Astrocyte (in vitro differentiated cells and primary cell): ENCODE data around the gene TPST2. TPM values are rescaled to one million over a fixed set of nuclear protein-coding genes. Genes with fewer than 3 reads are reported as not detected.
A peak's percentile ranks its signal among the peaks of the same experiment; 100 is the strongest.

ENCODE experiments used
- DNase-seq: peaks from one replicate; pipeline ENCODE4 v3.0.0-alpha.2; 2010; ENCODE audit warnings: low read depth
- FAIRE-seq: peaks from 2 replicates; lab custom pipeline; 2011; peaks lifted over from hg19 to GRCh38; lab: Jason Lieb, UNC
- H2AFZ ChIP-seq: 2 replicates; pipeline ENCODE4 v1.6.0; 2012; ENCODE audit warnings: low read depth, low read length, inconsistent platforms
- H3K27ac ChIP-seq: 2 replicates; pipeline ENCODE4 v1.5.1; 2011; ENCODE audit warnings: low read depth, low read length, inconsistent platforms
- H3K27me3 ChIP-seq: 2 replicates; pipeline ENCODE4 v1.6.0; 2011; ENCODE audit warnings: low read length, inconsistent platforms; ENCODE audit not compliant: insufficient read depth
- H3K36me3 ChIP-seq: 2 replicates; pipeline ENCODE4 v1.5.1; 2011; ENCODE audit warnings: low read length, inconsistent platforms; ENCODE audit not compliant: insufficient read depth
- H3K4me1 ChIP-seq: 2 replicates; pipeline ENCODE4 v1.5.1; 2011; ENCODE audit warnings: low read length, inconsistent platforms; ENCODE audit not compliant: insufficient read depth
- H3K4me2 ChIP-seq: 2 replicates; pipeline ENCODE4 v1.6.0; 2012; ENCODE audit warnings: low read length, inconsistent platforms
- H3K4me3 ChIP-seq: 2 replicates; pipeline ENCODE4 v1.5.1; 2011; ENCODE audit warnings: low read depth, mild to moderate bottlenecking, low read length, inconsistent platforms; ENCODE audit not compliant: insufficient read depth
- H3K79me2 ChIP-seq: 2 replicates; pipeline ENCODE4 v1.6.0; 2012; ENCODE audit warnings: mild to moderate bottlenecking, low read length, inconsistent platforms; ENCODE audit not compliant: insufficient read depth
- H3K9ac ChIP-seq: 2 replicates; pipeline ENCODE4 v1.6.0; 2012; ENCODE audit warnings: mild to moderate bottlenecking, low read length, inconsistent platforms
- H3K9me3 ChIP-seq: 2 replicates; pipeline ENCODE4 v1.5.1; 2012; ENCODE audit warnings: low read depth, mild to moderate bottlenecking, low read length, inconsistent platforms; ENCODE audit not compliant: insufficient read depth
- H4K20me1 ChIP-seq: 2 replicates; pipeline ENCODE4 v1.6.0; 2012; ENCODE audit warnings: low read length, inconsistent platforms; ENCODE audit not compliant: insufficient read depth
- H3K27ac Mint-ChIP-seq: one replicate; pipeline ENCODE4 v1.8.0; 2021; ENCODE audit warnings: mild to moderate bottlenecking, mixed read lengths; ENCODE audit not compliant: unreplicated experiment
- H3K27me3 Mint-ChIP-seq: one replicate; pipeline ENCODE4 v1.8.0; 2021; ENCODE audit warnings: low read depth, mixed read lengths; ENCODE audit not compliant: unreplicated experiment
- H3K36me3 Mint-ChIP-seq: one replicate; pipeline ENCODE4 v1.8.0; 2021; ENCODE audit warnings: low read depth, mixed read lengths; ENCODE audit not compliant: unreplicated experiment
- H3K4me1 Mint-ChIP-seq: one replicate; pipeline ENCODE4 v1.8.0; 2021; ENCODE audit warnings: low read depth, mixed read lengths; ENCODE audit not compliant: unreplicated experiment
- H3K4me3 Mint-ChIP-seq: one replicate; pipeline ENCODE4 v1.8.0; 2021; ENCODE audit warnings: mild to moderate bottlenecking, moderate library complexity, mixed read lengths; ENCODE audit not compliant: unreplicated experiment
- H3K9me3 Mint-ChIP-seq: one replicate; pipeline ENCODE4 v1.8.0; 2021; ENCODE audit warnings: mild to moderate bottlenecking, mixed read lengths; ENCODE audit not compliant: unreplicated experiment
- EZH2 ChIP-seq: IDR thresholded peaks from 2 replicates; pipeline ENCODE4 v1.6.1; 2012; ENCODE audit warnings: mild to moderate bottlenecking, low read length, inconsistent platforms; ENCODE audit not compliant: insufficient read depth
- microRNA-seq: library from miRNA; unstranded; fragments of <30 nt; microRNA quantifications from one replicate; pipeline ENCODE4 v1.2.0, GENCODE V29; 2020
- total RNA-seq: library from RNA; stranded (reverse); gene quantifications from 2 replicates; pipeline ENCODE4 v1.2.1, GENCODE V29; 2021
- TF ChIP-seq, protein P1 (sequence below): IDR thresholded peaks from 2 replicates; pipeline ENCODE4 v1.5.1; 2011; ENCODE audit warnings: low read depth, mild to moderate bottlenecking, inconsistent platforms, low read length, moderate library complexity; ENCODE audit not compliant: insufficient read depth

TPST2 gene
- total RNA-seq, 1 donor from 2014 or later, result 55.7 TPM

DNA sequence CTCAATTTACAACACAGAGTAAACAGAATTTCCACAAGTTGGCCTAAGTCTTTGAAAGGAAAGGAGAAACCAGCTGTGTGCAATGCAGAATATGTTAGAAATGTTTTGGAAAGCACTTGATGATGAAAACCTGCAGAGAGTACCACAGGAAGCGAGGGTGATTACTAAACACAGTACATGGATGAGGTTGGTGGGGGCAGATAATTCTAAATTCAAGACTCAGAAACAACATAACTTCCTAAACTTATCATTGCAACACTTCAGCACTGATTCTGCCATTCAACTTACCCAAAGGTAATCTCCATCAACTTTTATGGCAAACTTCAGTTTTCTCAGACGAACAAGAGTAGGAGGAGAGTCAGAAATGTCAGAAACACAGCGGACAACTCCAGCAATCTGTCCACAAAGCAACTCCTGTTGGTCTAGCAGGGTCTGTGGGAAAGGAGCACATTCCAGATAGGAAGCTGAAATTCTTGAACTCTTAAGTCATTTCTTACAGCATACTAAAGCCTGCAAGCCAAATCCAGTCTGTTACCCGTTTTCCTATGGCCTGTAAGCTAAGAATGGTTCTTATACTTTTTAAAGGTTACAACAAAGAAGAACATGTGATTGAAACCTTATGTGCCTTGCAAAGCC, 113.1 kb downstream of the TPST2 start:
- peak overlapping the region; percentile 1 for H2AFZ ChIP-seq
- peak overlapping the region; percentile 98 for H3K27ac Mint-ChIP-seq
- H3K4me1 ChIP-seq, result peaks cover 39% of the 10 kb centered on the region
- DNase-seq, result peak; percentile 91
- no peaks in the 10 kb centered on the region for H3K9me3 Mint-ChIP-seq
- peaks cover 4% of the 10 kb centered on the region for H3K36me3 ChIP-seq
- no peaks in the 10 kb centered on the region for H3K27me3 ChIP-seq
- peak overlapping the region; percentile 40 for H3K4me3 ChIP-seq
- H3K36me3 Mint-ChIP-seq, result peaks cover 12% of the 10 kb centered on the region
- H3K79me2 ChIP-seq, result peaks cover 33% of the 10 kb centered on the region
- H4K20me1 ChIP-seq, result no peaks in the 10 kb centered on the region
- peak; percentile 65 for FAIRE-seq
- no peaks in the 10 kb centered on the region for H3K27me3 Mint-ChIP-seq
- H3K4me2 ChIP-seq, result peak overlapping the region; percentile 80
- no peaks in the 10 kb centered on the region for H3K9me3 ChIP-seq
- H3K27ac ChIP-seq, result peak overlapping the region; percentile 78
- H3K9ac ChIP-seq, result peak overlapping the region; percentile 55
- TF ChIP-seq, protein P1, sequence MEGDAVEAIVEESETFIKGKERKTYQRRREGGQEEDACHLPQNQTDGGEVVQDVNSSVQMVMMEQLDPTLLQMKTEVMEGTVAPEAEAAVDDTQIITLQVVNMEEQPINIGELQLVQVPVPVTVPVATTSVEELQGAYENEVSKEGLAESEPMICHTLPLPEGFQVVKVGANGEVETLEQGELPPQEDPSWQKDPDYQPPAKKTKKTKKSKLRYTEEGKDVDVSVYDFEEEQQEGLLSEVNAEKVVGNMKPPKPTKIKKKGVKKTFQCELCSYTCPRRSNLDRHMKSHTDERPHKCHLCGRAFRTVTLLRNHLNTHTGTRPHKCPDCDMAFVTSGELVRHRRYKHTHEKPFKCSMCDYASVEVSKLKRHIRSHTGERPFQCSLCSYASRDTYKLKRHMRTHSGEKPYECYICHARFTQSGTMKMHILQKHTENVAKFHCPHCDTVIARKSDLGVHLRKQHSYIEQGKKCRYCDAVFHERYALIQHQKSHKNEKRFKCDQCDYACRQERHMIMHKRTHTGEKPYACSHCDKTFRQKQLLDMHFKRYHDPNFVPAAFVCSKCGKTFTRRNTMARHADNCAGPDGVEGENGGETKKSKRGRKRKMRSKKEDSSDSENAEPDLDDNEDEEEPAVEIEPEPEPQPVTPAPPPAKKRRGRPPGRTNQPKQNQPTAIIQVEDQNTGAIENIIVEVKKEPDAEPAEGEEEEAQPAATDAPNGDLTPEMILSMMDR, result no peak
- TF ChIP-seq EZH2, result no peak
- H3K4me1 Mint-ChIP-seq, result peaks cover 71% of the 10 kb centered on the region
- H3K4me3 Mint-ChIP-seq, result peak overlapping the region; percentile 51

DNA sequence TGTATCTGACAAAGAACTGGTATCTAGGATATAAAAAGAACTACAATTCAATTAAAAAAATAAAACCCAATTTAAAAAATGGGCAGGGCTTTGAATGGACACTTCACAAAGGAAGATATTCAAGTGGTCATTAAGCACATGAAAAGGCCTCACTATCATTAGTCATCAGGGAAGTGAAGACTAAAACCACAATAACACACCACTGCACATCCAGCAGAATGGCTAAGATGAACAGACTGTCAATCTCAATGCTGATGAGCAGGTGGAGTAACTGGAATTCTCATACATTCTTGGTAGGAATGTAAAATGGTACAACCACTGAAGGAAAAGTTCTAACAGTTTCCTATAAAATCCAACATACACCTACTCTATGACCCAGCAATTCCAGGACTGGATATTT, 115.2 kb downstream of the TPST2 start:
- peaks cover 13% of the 10 kb centered on the region for H3K36me3 Mint-ChIP-seq
- peak; percentile 56 for DNase-seq
- no peaks in the 10 kb centered on the region for H3K27me3 Mint-ChIP-seq
- H3K27me3 ChIP-seq, result no peaks in the 10 kb centered on the region
- peak overlapping the region; percentile 96 for H3K27ac Mint-ChIP-seq
- no peak overlapping the region for H3K4me3 ChIP-seq
- peaks cover 74% of the 10 kb centered on the region for H3K4me1 Mint-ChIP-seq
- no peak overlapping the region for H2AFZ ChIP-seq
- no peak overlapping the region for H3K4me2 ChIP-seq
- FAIRE-seq, result peak; percentile 56
- no peak overlapping the region for H3K9ac ChIP-seq
- H3K4me1 ChIP-seq, result peaks cover 53% of the 10 kb centered on the region
- no peak for TF ChIP-seq EZH2
- TF ChIP-seq, protein P1, result no peak
- peaks cover 13% of the 10 kb centered on the region for H3K79me2 ChIP-seq
- peak overlapping the region; percentile 4 for H3K4me3 Mint-ChIP-seq
- no peaks in the 10 kb centered on the region for H4K20me1 ChIP-seq
- H3K9me3 Mint-ChIP-seq, result no peaks in the 10 kb centered on the region
- peaks cover 8% of the 10 kb centered on the region for H3K36me3 ChIP-seq
- H3K9me3 ChIP-seq, result no peaks in the 10 kb centered on the region
- H3K27ac ChIP-seq, result no peak overlapping the region

Small RNA genes lying within 50 kb of the gene (microRNA-seq; reads per million reads assigned to microRNA genes)
- gene MIR548J, result 21.9 reads per million, percentile 47 among the genes with 10 or more reads in this experiment

Other genes with a start within 250 kb of the TPST2 start
- 11.7 and 13.0 TPM in 2 replicates for gene ASPHD2, start 160.9 kb downstream of the TPST2 start, total RNA-seq
- gene HPS4, start 106.3 kb downstream of the TPST2 start, total RNA-seq, result 21.9 and 25.2 TPM in 2 replicates
- 33.1 and 34.4 TPM in 2 replicates for gene SRRD, start 106.3 kb downstream of the TPST2 start, total RNA-seq
- gene TFIP11, start 77.7 kb downstream of the TPST2 start, total RNA-seq, result 36.1 and 36.9 TPM in 2 replicates
- not detected in 2 replicates for gene CRYBB1, start 27.9 kb upstream of the TPST2 start, total RNA-seq
- 1.1 and 2.0 TPM in 2 replicates for gene CRYBA4, start 31.8 kb upstream of the TPST2 start, total RNA-seq
- 22.8 and 32.1 TPM in 2 replicates for gene MIAT, start 67.5 kb upstream of the TPST2 start, total RNA-seq